Retinal pigment epithelial cell (primary cell): ENCODE results near the gene SBK1.

Experiments used
- DNase-seq: peaks from one replicate; pipeline ENCODE4 v3.0.0-alpha.2; 2010; ENCODE audit warnings: low read depth
- H3K4me3 ChIP-seq: 2 replicates; pipeline ENCODE4 v1.5.1; 2011; ENCODE audit warnings: mild to moderate bottlenecking, low read length, control low read depth, moderate library complexity
- CTCF ChIP-seq: conservative IDR thresholded peaks from 2 replicates; pipeline ENCODE4 v1.5.1; 2011; ENCODE audit warnings: low read depth, low read length, control low read depth, inconsistent platforms

Gene SBK1

GRCh38 chr16:28267356-28267755, 25.0 kb upstream of the SBK1 start:
- TF ChIP-seq CTCF: no peak
- H3K4me3 ChIP-seq: no peak overlapping the region
- DNase-seq: peak; percentile 28

DNA sequence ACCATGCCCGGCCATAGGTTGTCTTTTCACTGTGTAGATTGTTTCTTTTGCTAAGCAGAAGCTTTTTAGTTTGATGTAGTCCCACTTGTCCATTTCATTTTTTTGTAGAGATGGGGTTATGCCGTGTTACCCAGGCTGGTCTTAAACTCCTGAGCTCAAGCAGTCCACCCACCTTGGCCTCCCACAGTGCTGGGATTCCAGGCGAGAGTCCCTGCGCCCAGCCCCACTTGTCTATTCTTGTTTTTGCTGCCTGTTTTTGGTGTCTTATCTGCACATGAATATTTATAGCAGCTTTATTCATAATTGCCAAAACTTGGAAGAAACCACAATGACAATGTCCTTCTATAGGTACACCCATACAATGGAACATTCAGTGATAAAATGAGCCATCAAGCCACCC, 18.8 kb upstream of the SBK1 start:
- no peak overlapping the region for H3K4me3 ChIP-seq
- no peak for DNase-seq
- no peak for TF ChIP-seq CTCF

DNA sequence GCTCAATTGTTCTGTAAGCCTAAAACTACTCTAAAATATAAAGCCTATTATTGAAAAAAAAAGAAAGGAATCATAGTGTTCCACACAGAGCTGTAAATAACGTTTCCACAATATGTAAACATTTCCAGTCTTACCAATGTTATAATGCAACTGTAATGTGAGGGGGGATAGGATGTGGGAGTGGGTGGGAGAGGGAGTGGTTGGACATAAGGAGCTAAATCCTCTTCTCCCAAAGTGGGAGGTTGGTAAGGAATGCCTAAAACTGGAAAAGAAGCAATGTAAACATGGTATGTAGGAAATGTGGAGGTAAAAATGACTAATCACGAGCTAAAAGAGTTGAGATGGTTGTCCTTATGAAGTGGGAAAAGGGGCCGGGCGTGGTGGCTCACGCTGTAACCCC, 17.6 kb upstream of the SBK1 start:
- TF ChIP-seq CTCF: no peak
- H3K4me3 ChIP-seq: no peak overlapping the region
- no peak for DNase-seq

GRCh38 chr16:28276301-28276700, 16.0 kb upstream of the SBK1 start:
- no peak overlapping the region for H3K4me3 ChIP-seq
- TF ChIP-seq CTCF: no peak
- no peak for DNase-seq

DNA sequence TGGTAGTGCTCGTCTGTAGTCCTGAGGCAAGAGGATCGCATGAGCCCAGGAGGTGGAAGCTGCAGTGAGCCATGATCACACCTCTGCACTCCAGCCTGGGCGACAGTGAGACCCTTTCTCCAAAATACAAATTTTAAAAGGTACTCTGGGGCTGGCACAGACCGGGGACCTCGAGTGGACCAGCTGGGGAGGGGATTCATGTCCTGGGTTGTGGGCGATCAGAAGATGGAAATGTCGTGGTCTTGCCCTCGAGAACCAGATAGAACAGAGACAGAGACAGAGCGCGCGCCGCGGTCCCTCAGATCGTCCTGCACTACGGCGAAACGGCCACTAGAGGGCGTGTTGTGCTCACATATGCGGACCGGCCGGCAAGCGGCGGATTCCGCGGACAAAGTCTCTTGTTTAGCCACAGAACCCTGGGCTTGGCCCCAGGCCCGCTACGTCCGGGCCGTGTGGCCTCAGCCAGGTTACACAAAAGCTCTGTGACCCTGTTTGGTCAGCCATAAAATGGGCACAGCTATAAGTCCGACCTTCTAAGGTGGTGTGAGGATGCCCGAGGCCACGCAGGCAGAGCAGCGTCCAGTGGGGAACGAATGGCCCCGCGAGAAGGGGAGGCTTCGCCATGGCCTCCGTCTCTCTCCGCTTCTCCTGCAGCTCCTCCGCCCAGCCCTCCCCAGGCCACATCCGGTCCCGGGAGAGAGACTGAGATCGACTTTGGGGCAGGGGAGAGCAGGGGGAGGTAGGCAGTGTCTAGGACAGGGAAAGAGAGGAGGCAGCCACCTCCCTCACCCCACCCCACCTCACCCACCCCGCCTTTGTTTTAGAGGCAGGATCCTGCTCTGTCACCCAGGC, 14.6 kb upstream of the SBK1 start:
- peak overlapping the region; percentile 61 for H3K4me3 ChIP-seq
- peak; percentile 89 for TF ChIP-seq CTCF
- no peak for DNase-seq

DNA sequence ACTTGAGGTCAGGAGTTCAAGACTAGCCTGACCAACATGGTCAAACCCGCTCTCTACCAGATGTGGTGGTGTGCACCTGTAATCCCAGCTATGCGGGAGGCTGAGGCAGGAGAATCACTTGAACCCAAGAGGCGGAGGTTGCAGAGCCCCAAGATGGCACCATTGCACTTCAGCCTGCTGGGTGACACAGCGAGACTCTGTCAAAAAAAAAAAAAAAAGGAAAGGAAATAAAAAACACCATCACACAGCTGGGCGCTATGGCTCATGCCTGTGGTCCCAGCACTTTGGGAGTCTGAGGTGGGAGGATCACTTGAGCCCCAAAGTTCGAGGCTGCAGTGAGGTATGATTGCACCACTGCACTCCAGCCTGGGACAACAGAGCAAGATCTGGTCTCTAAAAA, 13.3 kb upstream of the SBK1 start:
- TF ChIP-seq CTCF: no peak
- H3K4me3 ChIP-seq: no peak overlapping the region
- no peak for DNase-seq
